Natural killer cell (primary cell): ENCODE results near the gene PRDM11. TPM values are rescaled to one million over a fixed set of nuclear protein-coding genes. Genes with fewer than 3 reads are reported as not detected.

Experiments
- ATAC-seq, 3 donors: fragments of 150-1000 bp in 2 of 3; fragments of 200-7000 bp in 1 of 3; cut with Tn5 transposase; 1 replicate in 1 of 3; 2 replicates in 2 of 3; pipeline ENCODE4 v1.10.0; 2021; ENCODE audit warnings: mild to moderate bottlenecking in 2 of 3, moderate library complexity in 2 of 3
- DNase-seq, 2 donors: peaks; one replicate each; pipeline versions ENCODE4 v3.0.0 to v3.0.0-alpha.2; 2013 to 2021; ENCODE audit warnings: mixed read lengths in 1 of 2
- H3K27ac ChIP-seq: one replicate; pipeline ENCODE4 v1.5.1; 2013; ENCODE audit warnings: mild to moderate bottlenecking, low read length
- H3K27me3 ChIP-seq: one replicate; pipeline ENCODE4 v1.6.1; 2013; ENCODE audit warnings: low read length; ENCODE audit not compliant: control insufficient read depth, insufficient read depth
- H3K36me3 ChIP-seq: one replicate; pipeline ENCODE4 v1.6.1; 2013; ENCODE audit warnings: low read length; ENCODE audit not compliant: control insufficient read depth, insufficient read depth
- H3K4me1 ChIP-seq: one replicate; pipeline ENCODE4 v1.6.1; 2013; ENCODE audit warnings: low read length; ENCODE audit not compliant: control insufficient read depth, insufficient read depth
- H3K4me3 ChIP-seq: one replicate; pipeline ENCODE4 v1.5.1; 2013; ENCODE audit warnings: low read length
- H3K9me3 ChIP-seq: one replicate; pipeline ENCODE4 v1.6.1; 2013; ENCODE audit warnings: low read length; ENCODE audit not compliant: control insufficient read depth, insufficient read depth
- H3K27ac Mint-ChIP-seq, 2 donors: one replicate each; pipeline ENCODE4 v1.8.0; 2022; ENCODE audit warnings: mild to moderate bottlenecking in 2 of 2, mixed read lengths in 2 of 2, moderate library complexity in 1 of 2
- H3K27me3 Mint-ChIP-seq, 2 donors: one replicate each; pipeline ENCODE4 v1.8.0; 2022; ENCODE audit warnings: low read depth in 2 of 2, mixed read lengths in 2 of 2
- H3K36me3 Mint-ChIP-seq: one replicate; pipeline ENCODE4 v1.8.0; 2022; ENCODE audit warnings: mixed read lengths
- H3K4me1 Mint-ChIP-seq, 2 donors: one replicate each; pipeline ENCODE4 v1.8.0; 2022; ENCODE audit warnings: mixed read lengths in 2 of 2
- H3K4me3 Mint-ChIP-seq: one replicate; pipeline ENCODE4 v1.8.0; 2022; ENCODE audit warnings: mild to moderate bottlenecking, moderate library complexity, mixed read lengths
- H3K9me3 Mint-ChIP-seq, 2 donors: one replicate each; pipeline ENCODE4 v1.8.0; 2022; ENCODE audit warnings: mixed read lengths in 2 of 2
- WGBS: methylation state at CpG from one replicate; pipeline ENCODE4 v1.1.7; 2013; ENCODE audit warnings: missing lambda C conversion rate; ENCODE audit not compliant: insufficient coverage; 5-methylcytosine and 5-hydroxymethylcytosine counted together
- intact Hi-C: fragments of 100-400 bp; cut with micrococcal nuclease; formaldehyde crosslinking; loops from one replicate; pipeline ENCODE4 v1.14.2; 2022
- total RNA-seq, 4 donors: library from RNA; stranded (reverse); fragments of 120-200 nt in 1 of 4; gene quantifications; one replicate each; pipeline versions ENCODE4 v1.2.3 to v1.2.4, GENCODE V29; 2013 to 2022
- TF ChIP-seq, protein P1 (sequence below): fragments of 200-600 bp; IDR thresholded peaks from one replicate; pipeline ENCODE4 v1.8.0; 2022; ENCODE audit warnings: antibody characterized with exemption

The PRDM11 gene
- total RNA-seq, 3 donors from 2014 or later (not counting 1 experiment from before 2014, with no cell fraction given), result 10.3 to 14.7 (median 13.7) TPM

DNA sequence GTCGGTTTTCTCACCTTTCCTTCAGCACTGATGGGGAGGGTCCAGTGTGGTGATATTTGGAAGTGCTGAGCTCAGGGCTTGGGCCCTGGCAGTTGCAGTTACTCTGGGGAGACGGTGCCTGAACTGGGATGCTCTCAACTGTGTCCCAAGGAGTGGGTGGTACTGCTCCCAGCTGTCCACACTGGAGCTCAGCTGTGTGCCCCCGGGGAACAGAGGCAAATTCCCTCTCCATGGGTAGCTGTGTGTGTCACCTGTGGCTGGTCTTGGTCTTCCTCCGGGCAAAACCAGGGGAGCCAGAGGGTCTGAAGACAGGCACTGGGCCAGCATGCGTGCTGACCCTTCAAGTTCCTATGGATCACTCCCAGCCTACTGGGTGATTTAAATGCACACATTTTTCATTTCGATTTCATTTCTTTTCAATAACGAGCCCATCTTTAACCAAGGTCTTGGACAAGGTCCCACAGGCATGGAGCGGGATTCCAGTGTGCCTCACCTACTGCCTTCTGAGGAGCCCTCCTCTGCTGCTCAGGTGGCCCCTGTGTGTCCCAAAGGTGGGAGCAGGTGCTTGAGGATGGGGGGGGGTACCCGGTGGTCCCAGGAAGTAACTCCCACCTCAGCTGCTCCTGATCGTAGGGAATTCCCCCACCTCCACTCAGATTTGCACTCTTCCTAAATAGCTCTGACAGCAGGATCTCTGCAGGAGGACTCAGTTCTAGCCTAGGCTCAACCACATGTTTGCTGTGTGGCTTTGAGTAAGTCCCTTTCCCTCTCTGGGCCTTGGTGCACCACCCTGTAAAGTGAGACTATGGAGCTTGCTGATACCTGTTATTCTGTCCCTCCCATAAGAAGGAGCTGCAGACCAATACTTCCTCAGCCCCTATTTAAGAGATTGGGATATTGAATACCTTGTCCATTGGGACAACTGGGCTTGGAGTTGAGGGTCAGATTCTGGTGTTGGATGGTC lies 16.8 kb downstream of the PRDM11 start:
- Histone ChIP-seq H3K9me3 (no peaks in the 10 kb centered on the region), H3K27me3 (no peaks in the 10 kb centered on the region), H3K27ac (no peak overlapping the region), H3K4me1 (peaks cover 7% of the 10 kb centered on the region), H3K36me3 (no peaks in the 10 kb centered on the region), H3K4me3 (no peak overlapping the region)
- TF ChIP-seq, protein P1, sequence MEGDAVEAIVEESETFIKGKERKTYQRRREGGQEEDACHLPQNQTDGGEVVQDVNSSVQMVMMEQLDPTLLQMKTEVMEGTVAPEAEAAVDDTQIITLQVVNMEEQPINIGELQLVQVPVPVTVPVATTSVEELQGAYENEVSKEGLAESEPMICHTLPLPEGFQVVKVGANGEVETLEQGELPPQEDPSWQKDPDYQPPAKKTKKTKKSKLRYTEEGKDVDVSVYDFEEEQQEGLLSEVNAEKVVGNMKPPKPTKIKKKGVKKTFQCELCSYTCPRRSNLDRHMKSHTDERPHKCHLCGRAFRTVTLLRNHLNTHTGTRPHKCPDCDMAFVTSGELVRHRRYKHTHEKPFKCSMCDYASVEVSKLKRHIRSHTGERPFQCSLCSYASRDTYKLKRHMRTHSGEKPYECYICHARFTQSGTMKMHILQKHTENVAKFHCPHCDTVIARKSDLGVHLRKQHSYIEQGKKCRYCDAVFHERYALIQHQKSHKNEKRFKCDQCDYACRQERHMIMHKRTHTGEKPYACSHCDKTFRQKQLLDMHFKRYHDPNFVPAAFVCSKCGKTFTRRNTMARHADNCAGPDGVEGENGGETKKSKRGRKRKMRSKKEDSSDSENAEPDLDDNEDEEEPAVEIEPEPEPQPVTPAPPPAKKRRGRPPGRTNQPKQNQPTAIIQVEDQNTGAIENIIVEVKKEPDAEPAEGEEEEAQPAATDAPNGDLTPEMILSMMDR, result no peak
- H3K4me3 Mint-ChIP-seq, result no peak overlapping the region
- ATAC-seq (no peak), DNase-seq (no peak)
- peaks cover 17 to 45% of the 10 kb centered on the region in 2 donors for H3K4me1 Mint-ChIP-seq
- H3K9me3 Mint-ChIP-seq, result no peaks in the 10 kb centered on the region
- no peaks in the 10 kb centered on the region for H3K27me3 Mint-ChIP-seq
- H3K36me3 Mint-ChIP-seq, result no peaks in the 10 kb centered on the region
- intact Hi-C loops, result no loop called here
- WGBS, result 96% methylated on average over 9 of the region's 10 CpGs
- no peak overlapping the region for H3K27ac Mint-ChIP-seq

GRCh38 chr11:45163956-45164575 lies 17.6 kb downstream of the PRDM11 start:
- DNase-seq, result no peak
- no peaks in the 10 kb centered on the region for H3K9me3 Mint-ChIP-seq
- H3K27ac ChIP-seq, result no peak overlapping the region
- H3K4me1 Mint-ChIP-seq, result peaks cover 20 to 41% of the 10 kb centered on the region in 2 donors
- H3K4me1 ChIP-seq, result peaks cover 7% of the 10 kb centered on the region
- H3K4me3 Mint-ChIP-seq, result no peak overlapping the region
- H3K36me3 ChIP-seq, result no peaks in the 10 kb centered on the region
- ATAC-seq, result no peak
- no peak overlapping the region for H3K4me3 ChIP-seq
- H3K27me3 ChIP-seq, result no peaks in the 10 kb centered on the region
- H3K36me3 Mint-ChIP-seq, result no peaks in the 10 kb centered on the region
- TF ChIP-seq, protein P1, result no peak
- no peak overlapping the region for H3K27ac Mint-ChIP-seq
- H3K27me3 Mint-ChIP-seq, result no peaks in the 10 kb centered on the region
- intact Hi-C loops, result no loop called here
- 32% methylated on average over 15 of the region's 15 CpGs for WGBS
- no peaks in the 10 kb centered on the region for H3K9me3 ChIP-seq

DNA sequence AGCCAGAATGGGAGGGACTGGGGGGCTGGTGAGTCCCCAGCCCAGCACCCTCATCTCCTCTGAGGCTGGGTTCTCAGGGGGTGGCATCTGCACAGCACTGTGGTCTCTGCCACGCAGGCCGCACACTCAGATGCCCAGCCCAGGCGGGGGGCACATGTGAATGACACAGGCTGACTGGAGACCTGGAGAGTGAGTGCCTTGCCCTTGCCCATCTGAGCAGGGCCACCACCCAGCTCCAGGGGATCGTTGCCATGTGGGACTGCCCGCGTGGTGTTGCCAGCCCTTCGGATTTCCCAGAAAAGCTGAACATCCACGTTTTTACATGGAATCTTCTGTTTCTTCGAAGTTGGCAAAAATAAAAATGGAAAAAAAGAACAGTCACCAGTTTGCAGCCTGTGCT lies 18.9 kb downstream of the PRDM11 start:
- WGBS, result 89% methylated on average over 9 of the region's 9 CpGs
- ATAC-seq, result no peak
- Histone ChIP-seq H3K4me3 (no peak overlapping the region), H3K36me3 (no peaks in the 10 kb centered on the region), H3K4me1 (peaks cover 7% of the 10 kb centered on the region), H3K27me3 (no peaks in the 10 kb centered on the region), H3K9me3 (no peaks in the 10 kb centered on the region), H3K27ac (no peak overlapping the region)
- no peaks in the 10 kb centered on the region for H3K9me3 Mint-ChIP-seq
- no peaks in the 10 kb centered on the region for H3K36me3 Mint-ChIP-seq
- intact Hi-C loops, result no loop called here
- no peak overlapping the region for H3K27ac Mint-ChIP-seq
- TF ChIP-seq, protein P1, result no peak
- peaks cover 27 to 47% of the 10 kb centered on the region in 2 donors for H3K4me1 Mint-ChIP-seq
- DNase-seq, result no peak
- no peaks in the 10 kb centered on the region for H3K27me3 Mint-ChIP-seq
- H3K4me3 Mint-ChIP-seq, result no peak overlapping the region
